GM12878 (cell line): ENCODE results near the gene IL16. TPM values are rescaled to one million over a fixed set of nuclear protein-coding genes. Genes with fewer than 3 reads are reported as not detected.
A peak's percentile ranks its signal among the peaks of the same experiment; 100 is the strongest.

Source experiments
- ATAC-seq: fragments of 200-7000 bp; cut with Tn5 transposase; 3 replicates; pipeline ENCODE4 v1.9.1; 2020; ENCODE audit warnings: mild to moderate bottlenecking, moderate library complexity
- BruUV-seq: library from RNA; stranded (reverse); fragments of 400-500 nt; replicated peaks from 2 replicates; lab custom pipeline; 2021; lab: Mats Ljungman, UMichigan
- CTCF ChIA-PET: fragments of 300-600 bp; sonication (Branson Sonifier 250); formaldehyde crosslinking; extraction: SDS; loops from one replicate; lab custom pipeline; 2021; ENCODE audit warnings: inconsistent platforms; lab: Yijun Ruan, JAX
- POLR2A ChIA-PET: fragments of 350-600 bp; formaldehyde crosslinking; extraction: SDS; loops from one replicate; lab custom pipeline; 2021; ENCODE audit warnings: inconsistent platforms; lab: Charles Lee
- RAD21 ChIA-PET: fragments of 300-600 bp; sonication (Branson Sonifier 250); formaldehyde crosslinking; loops from one replicate; lab custom pipeline; 2023; ENCODE audit warnings: antibody characterized with exemption; ENCODE audit not compliant: unreplicated experiment; lab: Charles Lee
- SMC1A ChIA-PET: fragments of 300-600 bp; sonication (Branson Sonifier 250); formaldehyde crosslinking; loops from one replicate; lab custom pipeline; 2023; ENCODE audit not compliant: unreplicated experiment, uncharacterized antibody; lab: Charles Lee
- DNase-seq: peaks from one replicate; pipeline ENCODE4 v3.0.0-alpha.2; 2011; ENCODE audit warnings: low read depth, low spot score
- FAIRE-seq: peaks from 3 replicates; lab custom pipeline; 2011; peaks lifted over from hg19 to GRCh38; lab: Jason Lieb, UNC
- H2AFZ ChIP-seq: 2 replicates; pipeline ENCODE4 v1.6.0; 2011; ENCODE audit warnings: low read depth, low read length, control low read depth; ENCODE audit not compliant: control insufficient read depth
- H3K27ac ChIP-seq: 2 replicates; pipeline ENCODE4 v1.5.1; 2011; ENCODE audit warnings: control low read depth; ENCODE audit not compliant: control insufficient read depth, insufficient read depth
- H3K27me3 ChIP-seq, 2 experiments: replicated peaks in 1 of 2; 2 replicates each; pipeline versions ENCODE4 v1.6.0 to v1.6.1; 2011; ENCODE audit warnings: low read length in 1 of 2; ENCODE audit not compliant: control insufficient read depth in 2 of 2, insufficient read depth in 2 of 2
- H3K36me3 ChIP-seq, 2 experiments: 2 replicates each; pipeline ENCODE4 v1.5.1; 2011; ENCODE audit warnings: low read length in 1 of 2; ENCODE audit not compliant: control insufficient read depth in 2 of 2, insufficient read depth in 2 of 2
- H3K4me1 ChIP-seq: 2 replicates; pipeline ENCODE4 v1.6.1; 2011; ENCODE audit warnings: mild to moderate bottlenecking, low read length, moderate library complexity, mixed read lengths; ENCODE audit not compliant: control insufficient read depth, insufficient read depth
- H3K4me2 ChIP-seq: 2 replicates; pipeline ENCODE4 v1.6.0; 2011; ENCODE audit warnings: control low read depth; ENCODE audit not compliant: control insufficient read depth, insufficient read depth
- H3K4me3 ChIP-seq: fragments of 200-600 bp; sonication (generic); 2 replicates; pipeline ENCODE4 v1.5.1; 2016
- H3K79me2 ChIP-seq: 2 replicates; pipeline ENCODE4 v1.6.0; 2011; ENCODE audit warnings: low read length; ENCODE audit not compliant: control insufficient read depth, insufficient read depth
- H3K9ac ChIP-seq: 2 replicates; pipeline ENCODE4 v1.8.0; 2011; ENCODE audit warnings: low read length, control low read depth, mixed read lengths; ENCODE audit not compliant: control insufficient read depth, insufficient read depth
- H3K9me3 ChIP-seq: replicated peaks from 3 replicates; pipeline ENCODE4 v1.5.1; 2011; ENCODE audit warnings: mild to moderate bottlenecking, low read length; ENCODE audit not compliant: control insufficient read depth, insufficient read depth
- H4K20me1 ChIP-seq: 2 replicates; pipeline ENCODE4 v1.6.0; 2011; ENCODE audit not compliant: control insufficient read depth, insufficient read depth
- EGR1 ChIP-seq, 2 experiments: IDR thresholded peaks; 1 replicate in 1 of 2; 2 replicates in 1 of 2; pipeline ENCODE4 v1.6.1; 2011 to 2012; ENCODE audit warnings: low read depth in 2 of 2, low read length in 2 of 2, borderline replicate concordance in 1 of 2, mild to moderate bottlenecking in 1 of 2, moderate library complexity in 1 of 2
- LARP7 ChIP-seq: fragments of 450-650 bp; IDR thresholded peaks from 2 replicates; pipeline ENCODE4 v1.6.1; 2017; ENCODE audit warnings: mild to moderate bottlenecking
- MEF2A ChIP-seq: IDR thresholded peaks from 2 replicates; pipeline ENCODE4 v1.6.1; 2011; ENCODE audit warnings: low read depth, mild to moderate bottlenecking, low read length, moderate library complexity; ENCODE audit not compliant: insufficient read depth
- MXI1 ChIP-seq: fragments of 150-350 bp; IDR thresholded peaks from 2 replicates; pipeline ENCODE4 v1.6.1; 2011; ENCODE audit warnings: low read depth, mild to moderate bottlenecking, inconsistent platforms, low read length, improper control_type of control experiment
- NFYB ChIP-seq: IDR thresholded peaks from 2 replicates; pipeline ENCODE4 v1.6.1; 2011; ENCODE audit warnings: low read depth, mild to moderate bottlenecking, low read length, improper control_type of control experiment, moderate library complexity; ENCODE audit not compliant: insufficient read depth
- RELA ChIP-seq: fragments of 450-650 bp; IDR thresholded peaks from 2 replicates; pipeline ENCODE4 v1.8.0; 2014; ENCODE audit warnings: borderline replicate concordance; ENCODE audit not compliant: partially characterized antibody
- SPI1 ChIP-seq: IDR thresholded peaks from 2 replicates; pipeline ENCODE4 v1.6.1; 2011; ENCODE audit warnings: low read depth, mild to moderate bottlenecking, low read length, moderate library complexity, borderline replicate concordance; ENCODE audit not compliant: insufficient read depth
- TCF3 ChIP-seq: IDR thresholded peaks from 2 replicates; pipeline ENCODE4 v1.6.1; 2012; ENCODE audit warnings: low read depth, mild to moderate bottlenecking, low read length, borderline replicate concordance; ENCODE audit not compliant: insufficient read depth
- WGBS: methylation state at CpG from one replicate; pipeline ENCODE4 v1.1.6; 2016; ENCODE audit warnings: low lambda C conversion rate; ENCODE audit not compliant: insufficient replicate concordance, insufficient coverage; ENCODE audit errors: missing lambda C conversion rate; 5-methylcytosine and 5-hydroxymethylcytosine counted together
- in situ Hi-C: fragments of 300-500 bp; cut with MboI; formaldehyde crosslinking; loops from 9 replicates; pipeline ENCODE4 v1.14.3; 2018; ENCODE audit warnings: mixed read lengths
- intact Hi-C: fragments of 100-400 bp; cut with micrococcal nuclease; formaldehyde crosslinking; loops from one replicate; pipeline ENCODE4 v1.14.2; 2022; ENCODE audit not compliant: unreplicated experiment
- polyA plus RNA-seq, 11 experiments: library from polyadenylated mRNA; depleted of rRNA in 4 of 11; unstranded in 6 of 11; stranded (reverse) in 5 of 11; fragments of >200 nt; fragmentation: Nextera tagmentation in 4 of 11; fragmentation: Illumina TruSeq in 1 of 11; extraction: Ambion mirVana in 4 of 11; extraction: Trizol in 1 of 11; gene quantifications; 1 replicate in 1 of 11; 2 replicates in 10 of 11; pipeline versions ENCODE4 v1.2.1 to v1.2.3, GENCODE V29; 2011 to 2016; ENCODE audit warnings: inconsistent platforms in 2 of 11, missing spikeins in 2 of 11, low read depth in 1 of 11
- total RNA-seq, 4 experiments: library from RNA; depleted of rRNA in 3 of 4; stranded (reverse); fragments of >200 nt in 3 of 4; fragmentation: Illumina TruSeq in 1 of 4; extraction: Trizol in 1 of 4; gene quantifications; 2 replicates each; pipeline versions ENCODE4 v1.2.1 to v1.2.3, GENCODE V29; 2013 to 2021
- TF ChIP-seq, protein P1 (sequence below): IDR thresholded peaks from 2 replicates; pipeline ENCODE4 v1.6.1; 2012; ENCODE audit warnings: low read depth, low read length, improper control_type of control experiment
- TF ChIP-seq, protein P2 (sequence below): IDR thresholded peaks from 2 replicates; pipeline ENCODE4 v1.6.1; 2011; ENCODE audit warnings: borderline replicate concordance, low read depth, mild to moderate bottlenecking, moderate library complexity, low read length; ENCODE audit not compliant: insufficient read depth, poor library complexity, severe bottlenecking

IL16 gene
- total and polyA plus RNA-seq, 10 of the 15 experiments (the other 5 are each of a cell fraction or from before 2014, with no cell fraction given), result 21.7 to 206 (median 44.5) TPM

DNA sequence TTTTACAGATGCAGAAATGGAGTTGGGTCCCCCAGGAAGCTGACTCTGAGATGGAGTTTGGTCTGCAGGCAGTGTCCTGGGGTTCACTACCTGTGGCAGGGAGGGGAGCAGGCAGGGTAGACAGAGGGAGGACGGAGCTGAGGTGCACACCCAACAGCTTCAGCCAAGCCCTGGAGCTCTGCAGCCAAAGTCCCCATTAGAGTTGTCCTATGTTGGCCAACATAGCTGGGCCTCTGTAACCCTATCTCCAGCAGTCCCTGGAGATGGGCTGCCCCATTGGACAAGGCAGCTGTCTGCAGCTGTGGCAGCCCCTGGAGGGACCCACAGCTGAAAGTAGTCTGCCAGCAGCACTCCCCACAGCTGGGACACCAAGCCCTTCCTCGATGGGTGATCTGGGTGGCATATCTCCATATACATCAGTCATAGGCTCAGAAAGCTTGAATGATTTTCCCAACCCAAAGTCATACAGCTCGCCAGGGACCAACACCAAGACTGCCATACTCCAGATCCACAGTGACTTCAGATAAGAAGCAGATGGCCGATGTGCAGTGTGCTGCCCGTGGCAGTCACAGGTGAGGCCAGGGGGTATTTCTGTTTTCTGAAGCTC, 95.3 kb downstream of the IL16 start:
- FAIRE-seq (no peak), ATAC-seq (peak; percentile 0), DNase-seq (no peak)
- H4K20me1 ChIP-seq, result no peaks in the 10 kb centered on the region
- H3K9ac ChIP-seq, result peak overlapping the region; percentile 92
- H3K27ac ChIP-seq, result peak overlapping the region; percentile 99
- ChIA-PET POLR2A (interaction anchor here (0.6 to 5.3 kb wide), 14 partner anchors 10 to 919 kb away, joined by 3 to 103 read pairs (median 6); partner anchors contain the start of genes STARD5 and TLNRD1), SMC1A (interaction anchor here (1.0 to 9.6 kb wide), 17 partner anchors 8 to 268 kb away, joined by 3 to 109 read pairs (median 12); partner anchors contain the start of gene STARD5), CTCF (interaction anchor here (0.7 to 6.6 kb wide), 14 partner anchors 8 to 190 kb away, joined by 3 to 66 read pairs (median 6); partner anchors contain the start of gene STARD5), RAD21 (interaction anchor here (0.7 to 8.4 kb wide), 19 partner anchors 8 to 107 kb away, joined by 3 to 83 read pairs (median 7); partner anchors contain the start of gene STARD5)
- in situ Hi-C loops, result loop anchor here (10.0 to 25.0 kb wide), 5 partner anchors 297 to 1920 kb away; partner anchors contain the start of genes HDGFL3 and RPS17
- H2AFZ ChIP-seq, result peak overlapping the region; percentile 67
- peaks cover 55% of the 10 kb centered on the region for H3K4me1 ChIP-seq
- H3K27me3 ChIP-seq, result no peaks in the 10 kb centered on the region
- peak overlapping the region; percentile 70; the same call in 1 of the 2 replicates for H3K4me3 ChIP-seq
- peaks cover 34% of the 10 kb centered on the region for H3K79me2 ChIP-seq
- WGBS, result 20% methylated on average over 5 of the region's 5 CpGs
- H3K9me3 ChIP-seq, result no peaks in the 10 kb centered on the region; the same call in 2 of the 3 replicates
- intact Hi-C loops, result loop anchor here (2.0 to 10.0 kb wide), 3 partner anchors 270 to 753 kb away; partner anchors contain the start of genes MEX3B and TLNRD1
- peak; percentile 27; the same call in 1 of the 2 replicates for TF ChIP-seq LARP7
- no peak for TF ChIP-seq MXI1
- no peak for TF ChIP-seq NFYB
- TF ChIP-seq MEF2A, result no peak
- TF ChIP-seq TCF3, result peak; percentile 63; the same call in 1 of the 2 replicates
- TF ChIP-seq, protein P1, sequence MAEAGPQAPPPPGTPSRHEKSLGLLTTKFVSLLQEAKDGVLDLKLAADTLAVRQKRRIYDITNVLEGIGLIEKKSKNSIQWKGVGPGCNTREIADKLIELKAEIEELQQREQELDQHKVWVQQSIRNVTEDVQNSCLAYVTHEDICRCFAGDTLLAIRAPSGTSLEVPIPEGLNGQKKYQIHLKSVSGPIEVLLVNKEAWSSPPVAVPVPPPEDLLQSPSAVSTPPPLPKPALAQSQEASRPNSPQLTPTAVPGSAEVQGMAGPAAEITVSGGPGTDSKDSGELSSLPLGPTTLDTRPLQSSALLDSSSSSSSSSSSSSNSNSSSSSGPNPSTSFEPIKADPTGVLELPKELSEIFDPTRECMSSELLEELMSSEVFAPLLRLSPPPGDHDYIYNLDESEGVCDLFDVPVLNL, result no peak
- TF ChIP-seq, protein P2, sequence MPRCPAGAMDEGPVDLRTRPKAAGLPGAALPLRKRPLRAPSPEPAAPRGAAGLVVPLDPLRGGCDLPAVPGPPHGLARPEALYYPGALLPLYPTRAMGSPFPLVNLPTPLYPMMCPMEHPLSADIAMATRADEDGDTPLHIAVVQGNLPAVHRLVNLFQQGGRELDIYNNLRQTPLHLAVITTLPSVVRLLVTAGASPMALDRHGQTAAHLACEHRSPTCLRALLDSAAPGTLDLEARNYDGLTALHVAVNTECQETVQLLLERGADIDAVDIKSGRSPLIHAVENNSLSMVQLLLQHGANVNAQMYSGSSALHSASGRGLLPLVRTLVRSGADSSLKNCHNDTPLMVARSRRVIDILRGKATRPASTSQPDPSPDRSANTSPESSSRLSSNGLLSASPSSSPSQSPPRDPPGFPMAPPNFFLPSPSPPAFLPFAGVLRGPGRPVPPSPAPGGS, result no peak
- TF ChIP-seq SPI1, result no peak
- no peak for TF ChIP-seq RELA
- TF ChIP-seq EGR1 (IDR thresholded peaks at IDR 0.05; ENCODE audit: borderline replicate concordance in 1 of 2, low read depth in 2 of 2, low read length in 2 of 2), result no peak
- H3K36me3 ChIP-seq, result no peaks in the 10 kb centered on the region
- no TSS peak for BruUV-seq
- peak overlapping the region; percentile 100 for H3K4me2 ChIP-seq
